IMR-90 (cell line): ENCODE data around the gene SLC2A10. TPM values are rescaled to one million over a fixed set of nuclear protein-coding genes. Genes with fewer than 3 reads are reported as not detected.

ENCODE experiments used
- ATAC-seq: fragments of 200-7000 bp; cut with Tn5 transposase; 2 replicates; pipeline ENCODE4 v1.9.1; 2020; ENCODE audit warnings: low read depth, mild to moderate bottlenecking, moderate library complexity
- BruUV-seq: library from RNA; stranded (reverse); fragments of 400-500 nt; replicated peaks from 2 replicates; lab custom pipeline; 2021; lab: Mats Ljungman, UMichigan
- CTCF ChIA-PET: fragments of 300-600 bp; formaldehyde crosslinking; extraction: SDS; loops from one replicate; lab custom pipeline; 2021; ENCODE audit warnings: antibody characterized with exemption; lab: Yijun Ruan, JAX
- POLR2A ChIA-PET: fragments of 300-600 bp; sonication (Branson Sonifier 250); formaldehyde crosslinking; loops from one replicate; lab custom pipeline; 2022; ENCODE audit warnings: antibody characterized with exemption; ENCODE audit not compliant: unreplicated experiment; lab: Charles Lee
- DNase-seq: peaks from one replicate; pipeline ENCODE4 v3.0.0; 2013
- H2AFZ ChIP-seq: replicated peaks from 2 replicates; pipeline ENCODE3; 2013; ENCODE audit warnings: low read length, mild to moderate bottlenecking; ENCODE audit not compliant: poor library complexity
- H2AK5ac ChIP-seq: 2 replicates; pipeline ENCODE4 v1.6.1; 2013; ENCODE audit warnings: low read depth, low read length, inconsistent platforms
- H2AK9ac ChIP-seq: replicated peaks from 2 replicates; pipeline ENCODE3; 2013; ENCODE audit warnings: mild to moderate bottlenecking, low read depth, low read length, moderate library complexity; ENCODE audit not compliant: poor library complexity
- H2BK120ac ChIP-seq: 2 replicates; pipeline ENCODE4 v1.6.1; 2013; ENCODE audit warnings: low read depth, low read length, inconsistent platforms
- H2BK15ac ChIP-seq: 3 replicates; pipeline ENCODE4 v1.6.1; 2013; ENCODE audit warnings: low read depth, low read length, inconsistent platforms
- H2BK20ac ChIP-seq: 2 replicates; pipeline ENCODE4 v1.6.1; 2013; ENCODE audit warnings: low read depth, mild to moderate bottlenecking, inconsistent platforms, low read length, moderate library complexity
- H2BK5ac ChIP-seq: 2 replicates; pipeline ENCODE4 v1.6.1; 2013; ENCODE audit warnings: mild to moderate bottlenecking, low read depth, low read length, inconsistent platforms; ENCODE audit not compliant: poor library complexity, severe bottlenecking
- H3K14ac ChIP-seq: replicated peaks from 2 replicates; pipeline ENCODE4 v1.6.1; 2013; ENCODE audit warnings: low read depth, low read length, inconsistent platforms
- H3K18ac ChIP-seq: 2 replicates; pipeline ENCODE4 v1.6.1; 2013; ENCODE audit warnings: low read depth, low read length, control low read depth
- H3K23ac ChIP-seq: 2 replicates; pipeline ENCODE4 v1.6.1; 2013; ENCODE audit warnings: low read depth, low read length, inconsistent platforms
- H3K27ac ChIP-seq: 2 replicates; pipeline ENCODE4 v1.5.1; 2013; ENCODE audit warnings: mild to moderate bottlenecking, control low read depth, low read length; ENCODE audit not compliant: insufficient read depth
- H3K27me3 ChIP-seq: 2 replicates; pipeline ENCODE4 v1.6.1; 2013; ENCODE audit warnings: low read length; ENCODE audit not compliant: control insufficient read depth, insufficient read depth
- H3K36me3 ChIP-seq: 2 replicates; pipeline ENCODE4 v1.6.1; 2013; ENCODE audit warnings: low read length, mixed read lengths; ENCODE audit not compliant: control insufficient read depth, insufficient read depth
- H3K4ac ChIP-seq: 2 replicates; pipeline ENCODE4 v1.6.1; 2013; ENCODE audit warnings: low read depth, low read length, inconsistent platforms
- H3K4me1 ChIP-seq: 2 replicates; pipeline ENCODE4 v1.6.1; 2013; ENCODE audit warnings: low read length, mixed read lengths; ENCODE audit not compliant: control insufficient read depth, insufficient read depth
- H3K4me2 ChIP-seq: 2 replicates; pipeline ENCODE4 v1.6.1; 2013; ENCODE audit warnings: low read depth, mild to moderate bottlenecking, control low read depth, low read length, moderate library complexity
- H3K4me3 ChIP-seq: 2 replicates; pipeline ENCODE4 v1.5.1; 2013; ENCODE audit warnings: low read depth, mild to moderate bottlenecking, control low read depth, low read length, moderate library complexity; ENCODE audit not compliant: insufficient read depth
- H3K56ac ChIP-seq: 2 replicates; pipeline ENCODE4 v1.6.1; 2013; ENCODE audit warnings: low read length, inconsistent platforms; ENCODE audit not compliant: insufficient read depth; ENCODE audit errors: extremely low read depth
- H3K79me1 ChIP-seq, 2 experiments: 2 replicates each; pipeline ENCODE4 v1.6.1; 2013; ENCODE audit warnings: low read length in 2 of 2, inconsistent platforms in 1 of 2, low read depth in 1 of 2
- H3K9ac ChIP-seq: 2 replicates; pipeline ENCODE4 v1.6.1; 2013; ENCODE audit warnings: low read depth, low read length, control low read depth
- H3K9me1 ChIP-seq: 2 replicates; pipeline ENCODE4 v1.6.1; 2013; ENCODE audit warnings: low read length, inconsistent platforms; ENCODE audit not compliant: insufficient read depth
- H3K9me3 ChIP-seq: 2 replicates; pipeline ENCODE4 v1.6.1; 2013; ENCODE audit warnings: low read length; ENCODE audit not compliant: control insufficient read depth, insufficient read depth
- H4K20me1 ChIP-seq: 2 replicates; pipeline ENCODE4 v1.6.1; 2013; ENCODE audit warnings: low read length, inconsistent platforms; ENCODE audit not compliant: insufficient read depth
- H4K5ac ChIP-seq: 2 replicates; pipeline ENCODE4 v1.6.1; 2013; ENCODE audit warnings: mild to moderate bottlenecking, low read depth, low read length, control low read depth
- H4K8ac ChIP-seq, 2 experiments: 2 replicates each; pipeline ENCODE4 v1.6.1; 2013; ENCODE audit warnings: low read depth in 2 of 2, low read length in 2 of 2, control low read depth in 1 of 2, inconsistent platforms in 1 of 2
- H4K91ac ChIP-seq: 2 replicates; pipeline ENCODE4 v1.6.1; 2013; ENCODE audit warnings: low read depth, low read length, inconsistent platforms; ENCODE audit not compliant: insufficient read depth
- BHLHE40 ChIP-seq: fragments of 150-350 bp; IDR thresholded peaks from 2 replicates; pipeline ENCODE4 v1.6.1; 2016; ENCODE audit warnings: mild to moderate bottlenecking, low read depth, low read length
- CEBPB ChIP-seq: IDR thresholded peaks from 2 replicates; pipeline ENCODE4 v1.6.1; 2012; ENCODE audit warnings: low read depth, low read length, improper control_type of control experiment
- CHD1 ChIP-seq: IDR thresholded peaks from 2 replicates; pipeline ENCODE4 v1.6.1; 2012; ENCODE audit warnings: low read depth, low read length, improper control_type of control experiment
- ELK1 ChIP-seq: fragments of 150-350 bp; IDR thresholded peaks from 2 replicates; pipeline ENCODE4 v1.6.1; 2016; ENCODE audit warnings: low read depth, mild to moderate bottlenecking, low read length, moderate library complexity, borderline replicate concordance
- FOS ChIP-seq: fragments of 150-350 bp; IDR thresholded peaks from 2 replicates; pipeline ENCODE4 v1.6.1; 2016; ENCODE audit warnings: low read depth, low read length
- MAFK ChIP-seq: IDR thresholded peaks from 2 replicates; pipeline ENCODE4 v1.6.1; 2012; ENCODE audit warnings: low read depth, low read length, improper control_type of control experiment
- MAZ ChIP-seq: IDR thresholded peaks from 2 replicates; pipeline ENCODE4 v1.6.1; 2012; ENCODE audit warnings: low read depth, mild to moderate bottlenecking, low read length, improper control_type of control experiment, moderate library complexity, borderline replicate concordance
- MXI1 ChIP-seq: IDR thresholded peaks from 2 replicates; pipeline ENCODE4 v1.6.1; 2012; ENCODE audit warnings: low read depth, mild to moderate bottlenecking, low read length, moderate library complexity, borderline replicate concordance
- NFE2L2 ChIP-seq: fragments of 150-350 bp; IDR thresholded peaks from 2 replicates; pipeline ENCODE4 v1.6.1; 2016; ENCODE audit warnings: low read depth, mild to moderate bottlenecking, low read length
- POLR2A ChIP-seq: IDR thresholded peaks from 2 replicates; pipeline ENCODE4 v1.6.1; 2012; ENCODE audit warnings: mild to moderate bottlenecking, low read depth, low read length
- RAD21 ChIP-seq: IDR thresholded peaks from 2 replicates; pipeline ENCODE4 v1.6.1; 2012; ENCODE audit warnings: low read length, improper control_type of control experiment
- RCOR1 ChIP-seq: IDR thresholded peaks from 2 replicates; pipeline ENCODE4 v1.6.1; 2012; ENCODE audit warnings: mild to moderate bottlenecking, low read length, improper control_type of control experiment; ENCODE audit not compliant: insufficient replicate concordance
- RFX5 ChIP-seq: IDR thresholded peaks from 2 replicates; pipeline ENCODE4 v1.8.0; 2012; ENCODE audit warnings: low read depth, mild to moderate bottlenecking, low read length, moderate library complexity
- SMC3 ChIP-seq: fragments of 150-350 bp; IDR thresholded peaks from 2 replicates; pipeline ENCODE4 v1.6.1; 2016; ENCODE audit warnings: low read depth, mild to moderate bottlenecking, antibody characterized with exemption, low read length, moderate library complexity
- USF2 ChIP-seq: fragments of 150-350 bp; IDR thresholded peaks from 2 replicates; pipeline ENCODE4 v1.6.1; 2017; ENCODE audit warnings: mild to moderate bottlenecking, antibody characterized with exemption, low read length, low read depth
- WGBS, 2 experiments: methylation state at CpG; one replicate each; pipeline versions ENCODE4 v1.1.5 to v1.1.7; 2013; ENCODE audit warnings: missing lambda C conversion rate in 2 of 2; ENCODE audit not compliant: insufficient read length in 1 of 2; ENCODE audit errors: extremely low coverage in 2 of 2; 5-methylcytosine and 5-hydroxymethylcytosine counted together
- dilution Hi-C: fragments of 300-500 bp; cut with HindIII; formaldehyde crosslinking; loops from one replicate; pipeline ENCODE4 v1.14.3; 2018; ENCODE audit warnings: low sequenced_read_pairs; ENCODE audit not compliant: unreplicated experiment
- in situ Hi-C: fragments of 300-500 bp; cut with MboI; formaldehyde crosslinking; loops from 3 replicates; pipeline ENCODE4 v1.14.3; 2019; ENCODE audit warnings: low sequenced_read_pairs, inconsistent platforms, mixed read lengths
- intact Hi-C: fragments of 100-400 bp; cut with micrococcal nuclease; formaldehyde crosslinking; loops from 2 replicates; pipeline ENCODE4 v1.10.0; 2022
- polyA plus RNA-seq, 3 experiments: library from polyadenylated mRNA; depleted of rRNA; stranded (reverse); fragments of >200 nt; gene quantifications; 2 replicates each; pipeline ENCODE4 v1.2.3, GENCODE V29; 2012; ENCODE audit warnings: low replicate concordance in 1 of 3
- total RNA-seq: library from RNA; depleted of rRNA; stranded (reverse); fragments of >200 nt; gene quantifications from 2 replicates; pipeline ENCODE4 v1.2.3, GENCODE V29; 2012

SLC2A10 gene
- total and polyA plus RNA-seq, 2 of the 4 experiments (the other 2 are of a cell fraction), result 15.2 to 22.0 TPM

GRCh38 chr20:46690219-46691106 lies 19.0 kb upstream of the SLC2A10 start:
- ChIA-PET CTCF (no interaction called here), POLR2A (interaction anchor here (1.0 kb wide), 1 partner anchor 15 kb away, joined by 4 read pairs; no protein-coding TSS in a partner anchor)
- Histone ChIP-seq H2BK20ac (no peak overlapping the region), H3K23ac (peak overlapping the region; percentile 11; the same call in 1 of the 2 replicates), H3K56ac (0 out of 2 replicates have a peak overlapping the region, but pooled peaks have one; percentile 99), H3K14ac (peak overlapping the region; percentile 8; the same call in 1 of the 2 replicates), H4K5ac (peak overlapping the region; percentile 94; the same call in 1 of the 2 replicates), H3K36me3 (peaks cover 3% of the 10 kb centered on the region), H2AK5ac (no peak overlapping the region), H3K4me1 (peaks cover 3% of the 10 kb centered on the region; the same call in 1 of the 2 replicates), H3K4me2 (peak overlapping the region; percentile 98), H4K8ac (peak overlapping the region; percentile 86 to 100), H3K4ac (peak overlapping the region; percentile 6; the same call in 1 of the 2 replicates), H4K20me1 (no peaks in the 10 kb centered on the region), H3K4me3 (peak overlapping the region; percentile 63; the same call in 1 of the 2 replicates), H3K27ac (0 out of 2 replicates have a peak overlapping the region, but pooled peaks have one; percentile 10), H3K18ac (peak overlapping the region; percentile 57; the same call in 1 of the 2 replicates), H3K79me1 (peaks cover 3 to 30% of the 10 kb centered on the region in 2 experiments; a peak in 3 of 4 replicates), H3K9me3 (no peaks in the 10 kb centered on the region), H2BK120ac (no peak overlapping the region), H4K91ac (no peak overlapping the region), H2AK9ac (no peak overlapping the region), H3K9ac (peak overlapping the region; percentile 98; the same call in 1 of the 2 replicates), H2AFZ (peak overlapping the region; percentile 29), H2BK15ac (no peak overlapping the region), H2BK5ac (peak overlapping the region; percentile 74), H3K27me3 (no peaks in the 10 kb centered on the region), H3K9me1 (peaks cover 7% of the 10 kb centered on the region)
- 23 to 100% methylated on average over 3 to 6 of the region's 13 CpGs for WGBS, 2 experiments
- DNase-seq (peak; percentile 36), ATAC-seq (no peak)
- in situ Hi-C loops (no loop called here), intact Hi-C loops (no loop called here), dilution Hi-C loops (no loop called here)
- no TSS peak for BruUV-seq
- no peak for TF ChIP-seq MAZ
- TF ChIP-seq SMC3, result no peak
- TF ChIP-seq MXI1, result no peak
- TF ChIP-seq ELK1, result no peak
- no peak for TF ChIP-seq CHD1
- TF ChIP-seq NFE2L2, result no peak
- no peak for TF ChIP-seq USF2
- TF ChIP-seq RFX5, result no peak
- TF ChIP-seq MAFK, result no peak
- TF ChIP-seq RAD21, result no peak
- no peak for TF ChIP-seq POLR2A
- TF ChIP-seq FOS, result no peak
- TF ChIP-seq RCOR1, result no peak
- no peak for TF ChIP-seq BHLHE40
- no peak for TF ChIP-seq CEBPB
